IgD-negative memory B cell (primary cell): Measurements from ENCODE around the gene RSPH1. TPM values are rescaled to one million over a fixed set of nuclear protein-coding genes. Genes with fewer than 3 reads are reported as not detected.

ENCODE experiments used
- H3K27ac Mint-ChIP-seq, 3 donors: one replicate each; pipeline ENCODE4 v1.8.0; 2020 to 2022; ENCODE audit warnings: mild to moderate bottlenecking in 3 of 3, mixed read lengths in 3 of 3, moderate library complexity in 1 of 3
- H3K27me3 Mint-ChIP-seq: one replicate; pipeline ENCODE4 v1.8.0; 2021; ENCODE audit warnings: mixed read lengths
- H3K36me3 Mint-ChIP-seq: one replicate; pipeline ENCODE4 v1.8.0; 2020; ENCODE audit warnings: mild to moderate bottlenecking, mixed read lengths
- H3K4me1 Mint-ChIP-seq, 3 donors: one replicate each; pipeline ENCODE4 v1.8.0; 2020 to 2022; ENCODE audit warnings: mixed read lengths in 3 of 3, mild to moderate bottlenecking in 1 of 3
- H3K4me3 Mint-ChIP-seq, 4 donors: one replicate each; pipeline ENCODE4 v1.8.0; 2020 to 2022; ENCODE audit warnings: mild to moderate bottlenecking in 4 of 4, mixed read lengths in 4 of 4, moderate library complexity in 3 of 4
- H3K9me3 Mint-ChIP-seq, 3 donors: one replicate each; pipeline ENCODE4 v1.8.0; 2020 to 2021; ENCODE audit warnings: mixed read lengths in 3 of 3, mild to moderate bottlenecking in 1 of 3
- polyA plus RNA-seq: library from polyadenylated mRNA; unstranded; fragments of 300-500 nt; fragmentation: Illumina TruSeq; gene quantifications from one replicate; pipeline ENCODE4 v1.2.3, GENCODE V29; 2021

Gene RSPH1
- polyA plus RNA-seq, 1 donor from 2014 or later = not detected

- Mint-ChIP-seq H3K27ac (peak overlapping the region; percentile 94 to 98 (median 97)), H3K4me3 (peak overlapping the region; percentile 84 to 96 (median 91)), H3K36me3 (peaks cover 17% of the 10 kb centered on the region), H3K4me1 (peaks cover 48 to 60% (median 49%) of the 10 kb centered on the region in 3 donors), H3K27me3 (no peaks in the 10 kb centered on the region), H3K9me3 (no peaks in the 10 kb centered on the region)
Observed at GRCh38 chr21:42524341-42525028, 28.5 kb upstream of the RSPH1 start.

GRCh38 chr21:42523941-42524340 is 27.9 kb upstream of the RSPH1 start:
- H3K27me3 Mint-ChIP-seq = no peaks in the 10 kb centered on the region
- peaks cover 19% of the 10 kb centered on the region for H3K36me3 Mint-ChIP-seq
- peak overlapping the region; percentile 94 to 98 (median 97) for H3K27ac Mint-ChIP-seq
- H3K4me1 Mint-ChIP-seq = peaks cover 50 to 61% (median 50%) of the 10 kb centered on the region in 3 donors
- no peaks in the 10 kb centered on the region for H3K9me3 Mint-ChIP-seq
- H3K4me3 Mint-ChIP-seq = peak overlapping the region; percentile 84 to 96 (median 91)

DNA sequence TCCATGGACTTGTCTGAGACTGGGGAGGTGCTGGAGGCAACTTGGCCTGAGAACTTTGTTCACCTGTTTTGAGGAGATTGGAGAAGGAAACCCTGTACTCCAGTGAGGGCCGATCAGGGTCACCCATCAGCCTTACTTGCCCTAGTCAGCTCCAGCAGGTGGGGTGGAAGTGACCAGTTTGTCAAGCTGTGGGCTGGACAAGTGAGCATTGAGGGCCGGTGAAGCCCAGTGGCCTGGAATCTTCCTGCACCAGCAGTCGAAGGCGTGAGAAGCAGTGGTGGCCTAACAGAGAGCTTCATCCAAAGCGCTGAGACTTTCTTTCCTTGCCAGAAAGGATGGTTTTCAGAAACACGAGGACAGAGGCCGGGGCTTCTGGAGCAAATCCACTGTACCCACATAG is 27.2 kb upstream of the RSPH1 start:
- Mint-ChIP-seq H3K4me3 (peak overlapping the region in 1 of 4 donors; percentile 66), H3K9me3 (no peaks in the 10 kb centered on the region), H3K4me1 (peaks cover 50 to 61% (median 53%) of the 10 kb centered on the region in 3 donors), H3K27ac (peak overlapping the region; percentile 63 to 98 (median 97)), H3K36me3 (peaks cover 19% of the 10 kb centered on the region), H3K27me3 (no peaks in the 10 kb centered on the region)

GRCh38 chr21:42522771-42523170 is 26.7 kb upstream of the RSPH1 start:
- Mint-ChIP-seq H3K27me3 (no peaks in the 10 kb centered on the region), H3K36me3 (peaks cover 19% of the 10 kb centered on the region), H3K27ac (peak overlapping the region; percentile 63 to 98 (median 97)), H3K9me3 (no peaks in the 10 kb centered on the region), H3K4me3 (peak overlapping the region in 3 of 4 donors; percentile 25 to 82 (median 66)), H3K4me1 (peaks cover 47 to 58% (median 49%) of the 10 kb centered on the region in 3 donors)

DNA sequence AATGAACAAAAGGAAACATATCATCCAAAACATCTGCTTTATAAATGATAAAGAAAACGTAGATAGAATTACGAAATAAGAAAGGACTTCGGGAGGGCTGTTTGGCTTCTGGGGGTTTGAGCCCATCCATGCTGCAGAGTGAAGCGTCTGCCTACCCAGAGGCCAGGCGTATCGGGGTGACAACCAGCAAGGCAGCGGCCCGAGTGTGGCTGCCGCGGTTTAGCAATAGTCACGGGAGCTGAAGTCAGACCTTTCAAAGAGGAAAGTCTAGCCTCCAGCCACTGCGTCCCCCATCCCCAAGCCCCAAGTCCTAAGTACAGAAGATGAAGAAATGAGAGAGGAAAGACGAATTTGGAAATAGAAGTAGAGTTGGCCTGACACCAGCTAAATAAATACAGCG is 26.2 kb upstream of the RSPH1 start:
- peaks cover 19% of the 10 kb centered on the region for H3K36me3 Mint-ChIP-seq
- peak overlapping the region in 2 of 3 donors; percentile 63 to 85 for H3K27ac Mint-ChIP-seq
- no peaks in the 10 kb centered on the region for H3K9me3 Mint-ChIP-seq
- no peaks in the 10 kb centered on the region for H3K27me3 Mint-ChIP-seq
- H3K4me3 Mint-ChIP-seq = peak overlapping the region in 1 of 4 donors; percentile 25
- peaks cover 45 to 55% (median 46%) of the 10 kb centered on the region in 3 donors for H3K4me1 Mint-ChIP-seq

- H3K9me3 Mint-ChIP-seq = no peaks in the 10 kb centered on the region
- H3K27ac Mint-ChIP-seq = peak overlapping the region in 2 of 3 donors; percentile 63 to 85
- H3K27me3 Mint-ChIP-seq = no peaks in the 10 kb centered on the region
- H3K4me1 Mint-ChIP-seq = peaks cover 46 to 56% (median 47%) of the 10 kb centered on the region in 3 donors
- peak overlapping the region in 2 of 4 donors; percentile 1 to 25 for H3K4me3 Mint-ChIP-seq
- H3K36me3 Mint-ChIP-seq = peaks cover 19% of the 10 kb centered on the region
Observed at GRCh38 chr21:42521805-42522204, 25.8 kb upstream of the RSPH1 start.

DNA sequence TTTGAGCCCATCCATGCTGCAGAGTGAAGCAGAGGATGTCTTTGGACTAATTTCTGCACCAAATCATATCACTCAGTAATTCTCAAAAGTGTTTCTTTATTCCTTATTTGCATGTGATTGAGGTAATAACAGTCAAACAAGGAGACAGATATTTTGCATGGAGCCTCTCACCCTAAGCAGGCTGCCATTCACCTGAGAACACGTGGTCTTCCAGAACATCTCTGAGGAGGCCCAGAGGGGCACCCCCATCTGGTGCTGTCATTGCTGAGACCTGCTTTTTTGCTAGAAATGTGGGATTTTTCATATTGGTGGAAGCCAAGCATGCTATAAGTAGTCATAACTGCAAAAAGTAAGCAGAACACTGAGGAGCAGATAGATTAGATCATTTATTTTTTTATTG is 25.4 kb upstream of the RSPH1 start:
- Mint-ChIP-seq H3K4me3 (peak overlapping the region in 1 of 4 donors; percentile 24), H3K9me3 (no peaks in the 10 kb centered on the region), H3K27me3 (no peaks in the 10 kb centered on the region), H3K36me3 (peaks cover 19% of the 10 kb centered on the region), H3K4me1 (peaks cover 43 to 57% (median 48%) of the 10 kb centered on the region in 3 donors), H3K27ac (peak overlapping the region in 1 of 3 donors; percentile 63)

DNA sequence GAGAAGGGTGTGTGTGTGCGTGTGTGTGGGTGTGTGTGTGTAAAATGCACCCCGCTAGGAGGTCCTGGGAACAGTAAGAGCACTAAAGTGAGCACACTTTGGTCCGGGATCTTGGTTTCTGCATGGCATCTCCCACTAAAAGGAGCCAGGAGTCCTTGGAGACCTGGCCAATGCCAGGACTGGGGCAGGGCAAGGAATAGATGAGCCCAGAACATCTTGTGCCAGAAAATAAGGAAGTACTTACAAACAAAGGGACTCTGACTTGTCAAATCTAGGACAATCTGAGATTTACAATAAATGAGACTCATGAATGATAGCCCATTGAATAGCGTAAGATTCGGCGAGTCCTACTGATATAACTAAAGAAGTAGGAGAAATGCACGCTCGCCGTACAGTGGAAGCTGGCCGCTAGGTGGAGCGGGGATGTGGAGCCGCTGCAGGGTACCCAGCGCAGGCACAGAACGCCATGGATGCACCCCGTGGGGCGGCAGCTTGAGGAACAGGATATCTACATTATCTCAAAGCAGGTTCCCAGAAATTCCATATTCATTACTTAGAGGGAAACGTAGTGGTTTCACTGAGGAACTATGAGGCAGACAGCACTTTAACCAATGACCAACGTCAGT is 24.7 kb upstream of the RSPH1 start:
- Mint-ChIP-seq H3K9me3 (no peaks in the 10 kb centered on the region), H3K36me3 (peaks cover 16% of the 10 kb centered on the region), H3K27me3 (no peaks in the 10 kb centered on the region), H3K4me1 (peaks cover 37 to 58% (median 48%) of the 10 kb centered on the region in 3 donors), H3K27ac (peak overlapping the region in 2 of 3 donors; percentile 2 to 69), H3K4me3 (peak overlapping the region in 1 of 4 donors; percentile 70)

GRCh38 chr21:42518626-42519025 is 22.6 kb upstream of the RSPH1 start:
- Mint-ChIP-seq H3K27ac (peak overlapping the region in 1 of 3 donors; percentile 63), H3K9me3 (no peaks in the 10 kb centered on the region), H3K4me3 (peak overlapping the region in 1 of 4 donors; percentile 70), H3K27me3 (no peaks in the 10 kb centered on the region), H3K36me3 (peaks cover 10% of the 10 kb centered on the region), H3K4me1 (peaks cover 31 to 50% (median 40%) of the 10 kb centered on the region in 3 donors)

- Mint-ChIP-seq H3K9me3 (no peaks in the 10 kb centered on the region), H3K27me3 (no peaks in the 10 kb centered on the region), H3K4me1 (peaks cover 31 to 49% (median 40%) of the 10 kb centered on the region in 3 donors), H3K4me3 (peak overlapping the region in 1 of 4 donors; percentile 55), H3K36me3 (peaks cover 10% of the 10 kb centered on the region), H3K27ac (peak overlapping the region in 2 of 3 donors; percentile 14 to 39)
Observed at GRCh38 chr21:42518215-42518614, 22.2 kb upstream of the RSPH1 start.

GRCh38 chr21:42515708-42516502 is 19.9 kb upstream of the RSPH1 start:
- Mint-ChIP-seq H3K4me3 (peak overlapping the region; percentile 90 to 95 (median 92)), H3K36me3 (peaks cover 3% of the 10 kb centered on the region), H3K27ac (peak overlapping the region in 2 of 3 donors; percentile 77 to 93), H3K4me1 (peaks cover 31 to 47% (median 34%) of the 10 kb centered on the region in 3 donors), H3K27me3 (no peaks in the 10 kb centered on the region), H3K9me3 (no peaks in the 10 kb centered on the region)

GRCh38 chr21:42514883-42515228 is 18.8 kb upstream of the RSPH1 start:
- H3K27ac Mint-ChIP-seq = peak overlapping the region; percentile 41 to 93 (median 77)
- H3K4me3 Mint-ChIP-seq = peak overlapping the region; percentile 90 to 95 (median 92)
- peaks cover 20 to 41% (median 30%) of the 10 kb centered on the region in 3 donors for H3K4me1 Mint-ChIP-seq
- no peaks in the 10 kb centered on the region for H3K27me3 Mint-ChIP-seq
- peaks cover 3% of the 10 kb centered on the region for H3K36me3 Mint-ChIP-seq
- no peaks in the 10 kb centered on the region for H3K9me3 Mint-ChIP-seq

GRCh38 chr21:42513985-42514882 is 18.2 kb upstream of the RSPH1 start:
- H3K9me3 Mint-ChIP-seq = no peaks in the 10 kb centered on the region
- H3K4me3 Mint-ChIP-seq = peak overlapping the region; percentile 90 to 95 (median 92)
- H3K27ac Mint-ChIP-seq = peak overlapping the region; percentile 77 to 93 (median 90)
- H3K4me1 Mint-ChIP-seq = peaks cover 19 to 40% (median 30%) of the 10 kb centered on the region in 3 donors
- H3K27me3 Mint-ChIP-seq = no peaks in the 10 kb centered on the region
- peaks cover 2% of the 10 kb centered on the region for H3K36me3 Mint-ChIP-seq
